ENCODE data around the gene SLX1A.
"Not testable (repeated sequence)": the region's sequence is repeated elsewhere in the genome, so short reads cannot be mapped to it uniquely, and the experiment has no call there.

Gene SLX1A

DNA sequence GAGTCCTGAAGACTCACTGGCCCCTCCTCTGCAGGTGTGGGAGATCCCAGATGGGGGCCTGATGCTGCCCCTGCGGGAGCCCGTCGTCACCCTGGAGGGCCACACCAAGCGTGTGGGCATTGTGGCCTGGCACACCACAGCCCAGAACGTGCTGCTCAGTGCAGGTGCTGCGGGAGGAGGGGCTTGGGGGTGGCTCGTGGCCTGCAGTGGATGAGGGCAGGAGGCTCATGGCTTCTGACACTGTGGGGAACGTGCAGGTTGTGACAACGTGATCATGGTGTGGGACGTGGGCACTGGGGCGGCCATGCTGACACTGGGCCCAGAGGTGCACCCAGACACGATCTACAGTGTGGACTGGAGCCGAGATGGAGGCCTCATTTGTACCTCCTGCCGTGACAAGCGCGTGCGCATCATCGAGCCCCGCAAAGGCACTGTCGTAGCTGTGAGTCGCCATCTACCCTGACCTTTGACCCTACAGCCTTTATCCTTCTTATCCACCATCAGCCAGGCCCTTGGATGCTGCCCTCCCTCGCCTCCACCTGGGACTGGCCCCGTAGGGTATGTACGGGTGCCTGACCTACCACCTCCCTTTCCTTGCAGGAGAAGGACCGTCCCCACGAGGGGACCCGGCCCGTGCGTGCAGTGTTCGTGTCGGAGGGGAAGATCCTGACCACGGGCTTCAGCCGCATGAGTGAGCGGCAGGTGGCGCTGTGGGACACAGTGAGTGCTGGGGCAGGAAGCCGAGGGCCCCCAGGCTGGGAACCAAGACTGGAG lies 6.7 kb upstream of the SLX1A start:
- peak; percentile 52; the same call in 1 of the 2 replicates for TF ChIP-seq CTCF (IDR thresholded peaks at IDR 0.05)

DNA sequence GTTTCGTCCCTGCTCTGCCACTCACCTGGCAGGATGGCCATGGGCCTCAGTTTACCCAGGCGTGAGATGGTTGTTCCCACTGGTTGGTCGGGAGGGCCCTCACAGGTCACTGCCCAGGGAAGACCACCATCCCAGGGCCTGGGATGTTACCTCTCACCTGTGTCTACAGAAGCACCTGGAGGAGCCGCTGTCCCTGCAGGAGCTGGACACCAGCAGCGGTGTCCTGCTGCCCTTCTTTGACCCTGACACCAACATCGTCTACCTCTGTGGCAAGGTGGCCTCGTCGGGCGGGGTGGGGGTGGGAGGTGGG lies 6.2 kb upstream of the SLX1A start:
- peak; percentile 3; the same call in 1 of the 2 replicates for TF ChIP-seq CTCF (IDR thresholded peaks at IDR 0.05)

DNA sequence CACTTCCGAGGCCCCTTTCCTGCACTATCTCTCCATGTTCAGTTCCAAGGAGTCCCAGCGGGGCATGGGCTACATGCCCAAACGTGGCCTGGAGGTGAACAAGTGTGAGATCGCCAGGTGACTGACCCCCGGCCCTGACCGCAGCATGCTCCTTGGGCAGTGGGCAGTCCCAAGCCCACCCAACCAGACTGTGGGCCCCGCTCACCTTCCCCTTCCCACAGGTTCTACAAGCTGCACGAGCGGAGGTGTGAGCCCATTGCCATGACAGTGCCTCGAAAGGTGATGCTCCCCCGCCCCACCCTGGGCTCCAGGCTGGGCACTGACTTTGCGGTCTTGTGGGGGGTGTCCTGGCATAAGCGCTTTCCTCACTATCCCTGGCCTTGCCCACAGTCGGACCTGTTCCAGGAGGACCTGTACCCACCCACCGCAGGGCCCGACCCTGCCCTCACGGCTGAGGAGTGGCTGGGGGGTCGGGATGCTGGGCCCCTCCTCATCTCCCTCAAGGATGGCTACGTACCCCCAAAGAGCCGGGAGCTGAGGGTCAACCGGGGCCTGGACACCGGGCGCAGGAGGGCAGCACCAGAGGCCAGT lies 5.6 kb upstream of the SLX1A start:
- TF ChIP-seq CTCF (IDR thresholded peaks at IDR 0.05): no peak

DNA sequence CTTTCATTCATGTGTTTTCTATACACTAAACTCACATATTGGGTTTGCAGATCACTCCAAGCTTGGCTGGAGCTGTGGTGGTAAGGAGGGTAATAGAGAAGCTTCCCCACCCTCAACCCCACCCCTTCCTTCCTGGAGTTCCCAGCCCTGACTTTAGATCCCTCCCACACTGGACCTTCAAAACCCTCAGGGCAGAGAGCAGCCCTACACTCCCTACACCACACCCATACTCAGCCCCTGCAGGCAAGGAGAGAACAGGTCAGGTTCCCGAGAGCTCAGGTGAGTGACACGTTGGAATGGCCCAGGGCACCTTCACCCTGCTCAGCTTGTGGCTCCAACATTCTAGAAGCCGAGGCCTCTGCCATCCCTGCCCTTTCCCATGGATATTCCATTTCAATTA lies 5.4 kb downstream of the SLX1A start, which contains the start of gene SULT1A3:
Gene SULT1A3 (plus strand): TSS at position 207 of the 400 bp plus-strand sequence. CDS start 1,474 bp downstream, outside the sequence.
- TF ChIP-seq CTCF (IDR thresholded peaks at IDR 0.05): not testable (repeated sequence)

Data from LNCAP (cell line).